Colonic mucosa (tissue), 4 donors: Measurements from ENCODE around the gene RHBDF1. TPM values are rescaled to one million over a fixed set of nuclear protein-coding genes. Genes with fewer than 3 reads are reported as not detected.

Source experiments
- DNase-seq: peaks from one replicate; pipeline ENCODE4 v3.0.0-alpha.2; 2020
- H3K27ac ChIP-seq: fragments of 200-600 bp; one replicate; pipeline ENCODE4 v1.8.0; 2021
- H3K27me3 ChIP-seq: fragments of 200-600 bp; one replicate; pipeline ENCODE4 v1.8.0; 2021
- H3K36me3 ChIP-seq: fragments of 200-600 bp; one replicate; pipeline ENCODE4 v1.8.0; 2021
- H3K4me1 ChIP-seq: fragments of 200-600 bp; one replicate; pipeline ENCODE4 v1.8.0; 2021; ENCODE audit warnings: mild to moderate bottlenecking
- H3K4me3 ChIP-seq: fragments of 200-600 bp; one replicate; pipeline ENCODE4 v1.8.0; 2021
- H3K9ac ChIP-seq, 2 donors: one replicate each; pipeline ENCODE4 v1.7.0; 2013; ENCODE audit warnings: control low read depth in 2 of 2, low read depth in 2 of 2, low read length in 2 of 2
- H3K9me3 ChIP-seq: fragments of 200-600 bp; one replicate; pipeline ENCODE4 v1.8.0; 2021
- intact Hi-C: fragments of 100-400 bp; cut with DNase I; formaldehyde crosslinking; loops from one replicate; pipeline ENCODE4 v1.14.1; 2022
- total RNA-seq, 2 donors: library from RNA; stranded (reverse); fragmentation: NEBNext Ultra II Directional in 1 of 2; extraction: Animal tissue kit (Norgen Biotek cat#: 25700) in 1 of 2; gene quantifications; one replicate each; pipeline ENCODE4 v1.2.1, GENCODE V29; 2021
- TF ChIP-seq, protein P1 (sequence below): fragments of 200-600 bp; IDR thresholded peaks from one replicate; pipeline ENCODE4 v1.8.0; 2022; ENCODE audit warnings: antibody characterized with exemption, mild to moderate bottlenecking
- donor health status: healthy.
- donor health status: DM: no; HTN: no; CAD: no.
- donor health status: DM: no; HTN: no; CAD: no.

Gene RHBDF1
- total RNA-seq, 2 donors from 2014 or later, result 28.6 to 35.3 TPM

DNA sequence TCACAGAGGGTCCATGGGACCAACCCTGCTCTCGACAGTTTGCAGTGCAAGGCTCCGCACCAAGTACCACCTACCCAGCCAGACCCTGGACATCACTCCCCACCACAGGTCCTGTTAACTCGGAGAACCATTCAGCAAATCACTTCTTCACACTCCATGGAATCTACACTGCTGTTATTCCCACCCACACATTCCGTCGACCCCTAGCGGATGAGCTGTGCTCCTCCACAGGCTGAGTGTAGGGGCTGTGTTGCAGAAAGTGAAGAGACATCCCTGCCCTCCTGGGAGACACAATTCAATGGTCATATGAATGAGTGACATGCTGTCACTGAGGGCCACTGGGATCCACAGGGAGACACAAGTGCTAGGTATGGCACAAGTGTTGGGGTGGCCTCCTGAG, 33.1 kb upstream of the RHBDF1 start:
- DNase-seq, result no peak
- H3K27me3 ChIP-seq, result no peaks in the 10 kb centered on the region
- H3K9ac ChIP-seq, result no peak overlapping the region
- intact Hi-C loops, result loop anchor here (5.0 kb wide), 2 partner anchors 77 to 257 kb away; partner anchors contain the start of gene HBQ1
- TF ChIP-seq, protein P1, sequence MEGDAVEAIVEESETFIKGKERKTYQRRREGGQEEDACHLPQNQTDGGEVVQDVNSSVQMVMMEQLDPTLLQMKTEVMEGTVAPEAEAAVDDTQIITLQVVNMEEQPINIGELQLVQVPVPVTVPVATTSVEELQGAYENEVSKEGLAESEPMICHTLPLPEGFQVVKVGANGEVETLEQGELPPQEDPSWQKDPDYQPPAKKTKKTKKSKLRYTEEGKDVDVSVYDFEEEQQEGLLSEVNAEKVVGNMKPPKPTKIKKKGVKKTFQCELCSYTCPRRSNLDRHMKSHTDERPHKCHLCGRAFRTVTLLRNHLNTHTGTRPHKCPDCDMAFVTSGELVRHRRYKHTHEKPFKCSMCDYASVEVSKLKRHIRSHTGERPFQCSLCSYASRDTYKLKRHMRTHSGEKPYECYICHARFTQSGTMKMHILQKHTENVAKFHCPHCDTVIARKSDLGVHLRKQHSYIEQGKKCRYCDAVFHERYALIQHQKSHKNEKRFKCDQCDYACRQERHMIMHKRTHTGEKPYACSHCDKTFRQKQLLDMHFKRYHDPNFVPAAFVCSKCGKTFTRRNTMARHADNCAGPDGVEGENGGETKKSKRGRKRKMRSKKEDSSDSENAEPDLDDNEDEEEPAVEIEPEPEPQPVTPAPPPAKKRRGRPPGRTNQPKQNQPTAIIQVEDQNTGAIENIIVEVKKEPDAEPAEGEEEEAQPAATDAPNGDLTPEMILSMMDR, result no peak
- no peaks in the 10 kb centered on the region for H3K4me1 ChIP-seq
- no peaks in the 10 kb centered on the region for H3K36me3 ChIP-seq
- H3K27ac ChIP-seq, result no peak overlapping the region
- no peak overlapping the region for H3K4me3 ChIP-seq
- H3K9me3 ChIP-seq, result no peaks in the 10 kb centered on the region

DNA sequence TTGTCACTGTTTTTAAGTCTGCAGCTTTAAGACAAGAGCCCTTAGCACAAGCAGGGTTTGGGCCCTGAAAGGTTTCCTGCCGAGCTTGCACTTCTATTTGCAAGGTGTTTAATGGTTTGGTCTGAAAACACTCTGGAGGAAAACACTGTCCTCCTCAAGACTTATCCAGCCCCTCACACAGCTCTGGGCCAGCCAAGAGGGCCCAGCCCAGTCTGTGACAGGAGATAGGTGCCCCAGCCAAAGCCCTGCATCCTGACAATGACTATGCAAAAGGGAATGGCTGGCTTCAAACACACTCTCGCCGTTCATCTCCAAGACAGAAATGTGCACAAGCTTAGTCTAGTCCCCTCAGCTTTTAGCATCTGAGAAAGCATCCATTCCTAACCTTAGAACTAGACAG, 32.5 kb upstream of the RHBDF1 start:
- intact Hi-C loops, result loop anchor here (5.0 kb wide), 2 partner anchors 77 to 257 kb away; partner anchors contain the start of gene HBQ1
- Histone ChIP-seq H3K36me3 (no peaks in the 10 kb centered on the region), H3K27ac (no peak overlapping the region), H3K4me1 (no peaks in the 10 kb centered on the region), H3K9me3 (no peaks in the 10 kb centered on the region), H3K4me3 (no peak overlapping the region), H3K9ac (no peak overlapping the region), H3K27me3 (no peaks in the 10 kb centered on the region)
- TF ChIP-seq, protein P1, result no peak
- no peak for DNase-seq

DNA sequence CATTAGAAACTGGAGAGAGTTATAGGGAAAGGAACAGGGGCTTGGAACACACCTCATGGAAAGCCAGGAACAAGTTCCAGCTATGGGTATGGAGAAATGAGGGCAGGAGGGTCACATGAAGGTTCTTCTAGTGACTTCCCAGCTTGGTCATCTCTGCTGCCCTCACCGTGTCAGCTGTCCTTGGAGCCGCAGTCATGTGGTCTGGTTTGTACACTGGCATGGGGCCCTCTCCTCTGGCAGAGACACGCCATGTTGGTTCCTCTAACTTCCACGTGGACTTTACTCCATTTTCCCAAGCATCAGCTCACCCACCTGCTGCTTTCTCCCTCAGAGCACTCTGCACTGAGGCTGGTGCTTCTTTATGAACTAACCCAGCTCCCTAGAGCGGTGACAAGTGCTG, 31.9 kb upstream of the RHBDF1 start:
- no peaks in the 10 kb centered on the region for H3K27me3 ChIP-seq
- H3K36me3 ChIP-seq, result no peaks in the 10 kb centered on the region
- intact Hi-C loops, result no loop called here
- H3K9ac ChIP-seq, result no peak overlapping the region
- H3K4me1 ChIP-seq, result no peaks in the 10 kb centered on the region
- H3K27ac ChIP-seq, result no peak overlapping the region
- H3K9me3 ChIP-seq, result no peaks in the 10 kb centered on the region
- DNase-seq, result no peak
- H3K4me3 ChIP-seq, result no peak overlapping the region
- TF ChIP-seq, protein P1, result no peak

DNA sequence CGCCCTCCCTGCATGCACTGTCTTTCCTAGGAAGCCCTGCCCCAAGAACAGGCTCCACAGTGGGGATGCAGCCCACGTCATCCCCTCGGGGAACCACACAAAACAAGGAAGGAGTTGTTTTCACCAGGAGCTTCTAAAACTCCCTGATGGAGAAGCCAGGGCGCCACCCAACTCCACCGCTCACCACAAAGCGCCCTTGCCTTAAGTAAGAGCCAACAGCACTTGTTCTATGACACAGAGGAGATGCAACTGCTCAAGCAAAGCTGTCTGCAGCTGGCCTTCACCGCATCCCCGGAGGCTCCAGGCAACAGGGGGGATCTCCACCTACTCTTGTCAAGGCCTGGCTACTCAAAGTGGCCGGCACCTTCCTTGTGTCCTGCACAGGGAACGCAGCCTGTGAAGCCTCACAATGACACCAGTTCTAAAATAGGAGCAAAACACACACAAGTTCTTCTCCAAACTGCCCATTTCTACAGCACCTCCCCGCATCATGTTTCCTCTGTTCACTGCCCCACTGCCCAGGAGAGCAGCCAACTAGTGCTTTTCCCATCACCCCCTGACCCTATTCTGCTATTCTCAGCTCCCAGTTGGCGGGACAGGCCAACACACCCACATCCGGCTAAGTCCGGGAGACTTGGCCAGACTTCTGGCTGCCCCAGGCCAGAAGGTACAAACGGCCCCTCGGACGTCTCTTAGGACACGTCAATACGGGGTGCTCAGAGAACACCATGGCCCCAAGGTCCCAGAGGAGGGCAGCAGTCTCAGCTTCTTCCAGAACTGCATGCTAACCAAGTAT, 29.8 kb upstream of the RHBDF1 start:
- H3K9me3 ChIP-seq, result no peaks in the 10 kb centered on the region
- H3K9ac ChIP-seq, result no peak overlapping the region
- H3K27me3 ChIP-seq, result no peaks in the 10 kb centered on the region
- intact Hi-C loops, result no loop called here
- H3K36me3 ChIP-seq, result no peaks in the 10 kb centered on the region
- no peaks in the 10 kb centered on the region for H3K4me1 ChIP-seq
- DNase-seq, result no peak
- H3K27ac ChIP-seq, result no peak overlapping the region
- TF ChIP-seq, protein P1, result no peak
- H3K4me3 ChIP-seq, result no peak overlapping the region

DNA sequence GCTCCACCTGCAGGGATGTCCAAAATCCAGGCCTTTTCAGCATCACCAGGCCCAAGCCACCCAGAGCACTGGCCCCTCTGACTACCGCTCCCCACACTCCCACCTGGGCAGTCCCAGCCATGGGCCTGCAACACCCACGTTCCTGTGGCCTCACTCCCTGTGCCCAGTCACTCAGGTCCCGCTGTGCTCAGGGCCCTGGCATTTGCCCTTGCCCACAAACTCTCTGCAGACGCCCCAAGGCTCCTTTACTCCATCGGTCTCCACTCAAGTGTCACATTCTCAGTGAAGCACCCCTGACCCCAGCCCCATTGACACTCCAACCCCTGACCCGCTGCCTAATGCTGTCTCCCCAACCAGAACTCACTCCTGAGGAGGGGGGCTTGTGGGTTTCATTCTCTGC, 29.2 kb upstream of the RHBDF1 start:
- Histone ChIP-seq H3K36me3 (no peaks in the 10 kb centered on the region), H3K9ac (no peak overlapping the region), H3K27ac (no peak overlapping the region), H3K4me1 (no peaks in the 10 kb centered on the region), H3K4me3 (no peak overlapping the region), H3K9me3 (no peaks in the 10 kb centered on the region), H3K27me3 (no peaks in the 10 kb centered on the region)
- TF ChIP-seq, protein P1, result no peak
- intact Hi-C loops, result no loop called here
- DNase-seq, result no peak
